ENCODE results near the gene BANK1.

The BANK1 gene

DNA sequence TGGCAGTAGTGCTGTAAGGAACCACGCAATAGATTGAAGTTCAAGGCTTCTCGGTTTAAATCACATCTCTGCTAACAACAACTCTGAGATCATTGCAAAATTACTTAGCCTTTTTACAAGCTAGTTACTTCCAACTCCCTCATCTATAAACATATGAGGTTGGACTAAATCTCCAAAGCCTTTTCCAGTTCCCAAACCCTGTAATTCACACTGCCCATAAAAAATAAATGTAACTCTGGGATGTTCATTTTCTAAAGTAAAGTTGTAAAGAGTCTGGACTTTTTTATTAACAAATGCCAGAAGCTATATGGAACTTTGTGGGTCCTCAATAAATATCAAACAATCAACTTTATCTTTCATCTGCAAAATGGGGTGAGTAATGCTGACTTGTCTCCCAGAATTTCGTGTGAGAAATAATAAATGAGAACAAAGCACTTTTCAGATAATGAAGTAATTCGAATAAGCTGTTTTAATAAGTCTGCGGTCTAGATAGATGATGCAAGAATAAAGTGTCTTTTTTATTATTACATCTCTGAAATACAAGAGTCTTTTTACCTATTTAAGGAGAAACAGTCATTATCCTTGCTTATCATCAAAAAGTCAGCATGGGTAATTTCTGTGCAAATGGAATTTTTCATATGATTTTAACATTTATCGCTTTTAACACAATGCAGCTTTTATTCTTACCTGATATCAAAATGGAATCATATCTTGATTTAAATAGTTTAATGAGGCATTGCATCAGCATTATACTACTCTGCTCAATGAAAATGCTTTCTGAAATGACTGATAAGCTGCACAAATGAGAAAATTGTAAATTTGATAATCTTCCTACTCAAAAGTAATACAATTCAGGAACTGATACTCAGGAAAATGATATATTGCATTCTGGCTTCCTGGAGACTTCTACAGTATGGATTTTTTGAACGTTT lies 252.6 kb downstream of the BANK1 start:
- H3K27ac ChIP-seq (ENCODE audit: low read length) = no peak overlapping the region
- H3K4me3 ChIP-seq (ENCODE audit: low read length) = no peak overlapping the region
- H3K36me3 ChIP-seq (ENCODE audit: insufficient read depth, low read depth, low read length) = no peaks in the 10 kb centered on the region
- no peaks in the 10 kb centered on the region for H3K27me3 ChIP-seq (ENCODE audit: insufficient read depth, low read length)
- H3K9me3 ChIP-seq (ENCODE audit: insufficient read depth, low read depth, low read length) = no peaks in the 10 kb centered on the region
- H3K9ac ChIP-seq (ENCODE audit: low read depth, low read length) = no peak overlapping the region
- no peaks in the 10 kb centered on the region for H3K4me1 ChIP-seq (ENCODE audit: insufficient read depth, low read length)

DNA sequence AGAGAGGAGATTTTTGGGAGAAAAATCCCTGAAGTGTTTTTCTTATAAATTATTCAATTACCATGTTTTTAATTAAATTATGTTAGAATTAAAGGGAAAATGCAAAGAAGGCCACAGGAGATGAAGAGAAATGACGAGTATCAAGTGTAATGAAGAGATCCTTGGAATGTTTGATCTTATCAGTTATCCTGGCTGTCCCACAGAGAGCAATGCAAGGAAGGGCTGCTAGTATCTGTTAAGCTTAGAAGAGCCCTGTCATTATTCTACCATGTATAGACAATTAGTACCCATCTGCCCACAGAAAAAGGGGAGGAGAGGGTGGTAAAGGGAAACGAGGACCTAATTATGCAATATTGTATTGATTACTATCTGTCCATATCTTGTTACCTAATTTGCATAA lies 257.1 kb downstream of the BANK1 start:
- Histone ChIP-seq H3K27me3 (ENCODE audit: insufficient read depth, low read length) (no peaks in the 10 kb centered on the region), H3K4me3 (ENCODE audit: low read length) (no peak overlapping the region), H3K9me3 (ENCODE audit: insufficient read depth, low read depth, low read length) (no peaks in the 10 kb centered on the region), H3K4me1 (ENCODE audit: insufficient read depth, low read length) (no peaks in the 10 kb centered on the region), H3K27ac (ENCODE audit: low read length) (no peak overlapping the region), H3K9ac (ENCODE audit: low read depth, low read length) (no peak overlapping the region), H3K36me3 (ENCODE audit: insufficient read depth, low read depth, low read length) (no peaks in the 10 kb centered on the region)

DNA sequence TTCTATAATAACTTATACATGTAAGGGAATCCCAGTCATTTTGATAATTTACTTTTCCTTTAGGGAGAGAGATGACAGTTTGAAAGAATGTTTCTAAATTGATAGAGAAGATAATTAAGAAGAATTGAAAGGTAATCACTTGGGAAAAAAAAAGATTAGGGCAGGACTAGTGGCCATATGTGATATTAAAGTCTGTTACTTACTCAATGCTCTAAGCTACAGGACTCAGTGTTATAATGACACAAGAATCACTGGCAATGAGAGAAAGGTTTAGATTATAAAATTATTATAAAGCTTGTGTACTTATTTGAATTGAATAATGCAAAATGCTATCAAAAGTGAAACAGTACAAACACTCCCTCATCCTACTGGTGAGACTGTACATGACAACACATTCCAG lies 265.3 kb downstream of the BANK1 start:
- H3K4me3 ChIP-seq (ENCODE audit: low read length) = no peak overlapping the region
- H3K27ac ChIP-seq (ENCODE audit: low read length) = no peak overlapping the region
- H3K36me3 ChIP-seq (ENCODE audit: insufficient read depth, low read depth, low read length) = no peaks in the 10 kb centered on the region
- H3K4me1 ChIP-seq (ENCODE audit: insufficient read depth, low read length) = no peaks in the 10 kb centered on the region
- H3K9ac ChIP-seq (ENCODE audit: low read depth, low read length) = no peak overlapping the region
- H3K27me3 ChIP-seq (ENCODE audit: insufficient read depth, low read length) = no peaks in the 10 kb centered on the region
- H3K9me3 ChIP-seq (ENCODE audit: insufficient read depth, low read depth, low read length) = no peaks in the 10 kb centered on the region

DNA sequence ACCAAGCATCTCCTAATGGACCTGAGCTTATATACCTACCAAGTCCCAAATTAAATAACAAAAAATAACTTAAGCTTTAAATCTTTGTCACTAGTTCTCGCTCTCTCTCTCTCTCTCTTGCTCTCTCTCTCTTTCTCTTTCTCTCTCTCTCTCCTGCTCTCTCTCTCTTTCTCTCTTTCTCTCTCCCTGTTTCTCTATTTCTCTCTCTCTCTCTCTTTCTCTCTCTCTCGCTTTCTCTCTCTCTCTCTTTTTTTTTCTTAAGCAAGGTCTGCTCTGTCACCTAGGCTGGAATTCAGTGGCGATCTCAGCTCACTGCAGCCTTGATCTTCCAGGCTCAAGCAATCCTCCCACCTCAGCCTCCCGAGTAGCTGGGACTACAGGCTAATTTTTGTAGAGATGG lies 266.6 kb downstream of the BANK1 start:
- Histone ChIP-seq H3K36me3 (ENCODE audit: insufficient read depth, low read depth, low read length) (no peaks in the 10 kb centered on the region), H3K9ac (ENCODE audit: low read depth, low read length) (no peak overlapping the region), H3K4me1 (ENCODE audit: insufficient read depth, low read length) (no peaks in the 10 kb centered on the region), H3K4me3 (ENCODE audit: low read length) (no peak overlapping the region), H3K27ac (ENCODE audit: low read length) (no peak overlapping the region), H3K27me3 (ENCODE audit: insufficient read depth, low read length) (no peaks in the 10 kb centered on the region), H3K9me3 (ENCODE audit: insufficient read depth, low read depth, low read length) (no peaks in the 10 kb centered on the region)

DNA sequence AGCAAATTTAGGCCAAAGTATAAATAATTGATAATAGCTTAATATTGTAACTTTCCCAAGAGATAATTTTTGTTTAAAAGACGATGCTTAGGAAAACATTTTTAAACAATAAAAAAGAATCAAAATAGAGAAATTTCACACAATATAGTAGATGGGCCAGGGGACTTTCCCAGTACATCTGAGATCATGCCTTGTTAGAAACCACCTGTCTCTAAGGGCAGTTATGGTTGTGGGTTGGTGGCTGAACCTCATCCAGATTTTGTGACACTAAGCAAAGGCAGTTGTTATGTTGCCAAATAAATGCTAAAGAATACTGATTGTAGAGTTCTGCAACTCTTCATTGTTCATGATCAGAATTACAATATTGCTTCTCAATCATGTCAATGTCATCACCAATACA lies 270.6 kb downstream of the BANK1 start:
- Histone ChIP-seq H3K27ac (ENCODE audit: low read length) (no peak overlapping the region), H3K9me3 (ENCODE audit: insufficient read depth, low read depth, low read length) (no peaks in the 10 kb centered on the region), H3K4me3 (ENCODE audit: low read length) (no peak overlapping the region), H3K4me1 (ENCODE audit: insufficient read depth, low read length) (no peaks in the 10 kb centered on the region), H3K36me3 (ENCODE audit: insufficient read depth, low read depth, low read length) (no peaks in the 10 kb centered on the region), H3K27me3 (ENCODE audit: insufficient read depth, low read length) (no peaks in the 10 kb centered on the region), H3K9ac (ENCODE audit: low read depth, low read length) (no peak overlapping the region)

DNA sequence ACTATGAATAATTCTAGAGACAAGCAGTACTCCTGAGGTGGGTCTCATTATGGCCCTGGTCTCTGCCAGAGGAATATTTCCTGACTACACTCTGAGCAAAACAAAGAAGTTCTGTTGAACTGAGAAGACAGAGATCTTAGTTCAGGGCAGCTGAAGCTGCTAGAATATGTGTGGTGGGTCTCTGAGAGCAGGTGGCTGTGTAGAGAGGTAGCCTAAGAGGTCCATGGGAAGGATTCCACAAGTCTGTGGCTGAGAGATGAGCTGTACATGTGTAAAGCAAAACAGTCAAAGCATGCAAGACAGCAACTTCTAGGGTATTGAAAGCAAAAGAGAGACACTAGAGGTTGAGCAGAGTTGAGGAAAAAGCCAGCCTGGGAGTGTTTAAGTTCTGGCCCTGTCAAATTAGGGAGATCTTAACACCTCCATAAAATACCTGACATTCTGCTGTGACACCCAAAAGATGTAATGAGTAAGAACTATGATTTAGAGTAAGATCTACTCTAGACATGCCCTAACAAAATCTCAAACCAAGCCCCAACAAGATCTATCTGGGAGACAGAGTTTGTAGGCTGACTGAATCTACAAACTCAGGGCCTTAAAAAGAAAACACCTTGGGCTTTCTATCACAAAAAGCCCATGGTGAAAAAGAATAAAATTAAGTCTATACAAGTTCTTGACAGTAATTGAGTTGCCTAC lies 274.4 kb downstream of the BANK1 start:
- Histone ChIP-seq H3K27ac (ENCODE audit: low read length) (no peak overlapping the region), H3K4me3 (ENCODE audit: low read length) (no peak overlapping the region)

DNA sequence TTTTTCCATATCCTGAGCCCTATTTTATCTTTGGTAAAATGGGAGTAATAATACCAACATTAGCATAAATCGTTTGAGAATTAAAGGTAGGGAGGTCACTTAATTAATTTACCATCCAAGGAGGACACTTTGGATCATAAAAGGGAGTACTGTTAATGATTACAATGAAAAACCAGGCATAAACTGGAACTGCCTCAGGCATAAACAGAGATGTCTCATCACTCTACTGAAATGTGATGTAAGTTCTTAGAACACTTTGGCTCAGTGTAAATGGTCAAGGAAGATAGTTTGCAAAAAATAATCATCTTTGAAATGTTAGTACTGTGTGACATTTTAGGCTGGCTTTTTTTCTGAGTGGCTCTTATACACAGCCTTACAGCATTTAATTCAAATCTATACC lies 286.1 kb downstream of the BANK1 start:
- Histone ChIP-seq H3K36me3 (ENCODE audit: insufficient read depth, low read depth, low read length) (no peaks in the 10 kb centered on the region), H3K4me3 (ENCODE audit: low read length) (no peak overlapping the region), H3K9me3 (ENCODE audit: insufficient read depth, low read depth, low read length) (no peaks in the 10 kb centered on the region), H3K27ac (ENCODE audit: low read length) (no peak overlapping the region), H3K27me3 (ENCODE audit: insufficient read depth, low read length) (no peaks in the 10 kb centered on the region), H3K4me1 (ENCODE audit: insufficient read depth, low read length) (no peaks in the 10 kb centered on the region), H3K9ac (ENCODE audit: low read depth, low read length) (no peak overlapping the region)

More for the DNA sequence above, 274.4 kb downstream of the BANK1 start:
- Histone ChIP-seq H3K36me3 (ENCODE audit: insufficient read depth, low read depth, low read length) (no peaks in the 10 kb centered on the region), H3K9ac (ENCODE audit: low read depth, low read length) (no peak overlapping the region), H3K27me3 (ENCODE audit: insufficient read depth, low read length) (no peaks in the 10 kb centered on the region), H3K4me1 (ENCODE audit: insufficient read depth, low read length) (no peaks in the 10 kb centered on the region), H3K9me3 (ENCODE audit: insufficient read depth, low read depth, low read length) (no peaks in the 10 kb centered on the region)

DNA sequence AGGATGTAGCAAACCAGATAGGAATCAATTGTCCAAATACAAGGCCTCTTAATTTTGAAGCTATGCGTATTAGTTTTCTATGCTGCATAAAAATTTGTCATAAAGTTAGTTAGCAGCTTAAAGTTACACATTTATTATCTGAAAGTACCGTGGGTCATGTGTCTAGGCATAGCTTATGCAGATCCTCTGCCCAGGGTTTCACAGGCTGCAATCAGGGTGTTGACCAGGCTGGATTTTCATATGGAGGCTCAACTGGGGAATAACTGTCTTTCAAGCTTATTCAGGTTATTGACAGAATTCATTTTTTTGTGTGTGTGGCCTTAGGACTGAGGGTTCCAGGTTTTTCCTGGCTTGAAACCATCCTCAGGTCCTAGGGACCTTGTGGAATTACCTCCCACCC lies 289.7 kb downstream of the BANK1 start:
- H3K27ac ChIP-seq (ENCODE audit: low read length) = no peak overlapping the region
- H3K9me3 ChIP-seq (ENCODE audit: insufficient read depth, low read depth, low read length) = no peaks in the 10 kb centered on the region
- no peak overlapping the region for H3K4me3 ChIP-seq (ENCODE audit: low read length)
- no peaks in the 10 kb centered on the region for H3K4me1 ChIP-seq (ENCODE audit: insufficient read depth, low read length)
- H3K36me3 ChIP-seq (ENCODE audit: insufficient read depth, low read depth, low read length) = no peaks in the 10 kb centered on the region
- no peak overlapping the region for H3K9ac ChIP-seq (ENCODE audit: low read depth, low read length)
- no peaks in the 10 kb centered on the region for H3K27me3 ChIP-seq (ENCODE audit: insufficient read depth, low read length)

DNA sequence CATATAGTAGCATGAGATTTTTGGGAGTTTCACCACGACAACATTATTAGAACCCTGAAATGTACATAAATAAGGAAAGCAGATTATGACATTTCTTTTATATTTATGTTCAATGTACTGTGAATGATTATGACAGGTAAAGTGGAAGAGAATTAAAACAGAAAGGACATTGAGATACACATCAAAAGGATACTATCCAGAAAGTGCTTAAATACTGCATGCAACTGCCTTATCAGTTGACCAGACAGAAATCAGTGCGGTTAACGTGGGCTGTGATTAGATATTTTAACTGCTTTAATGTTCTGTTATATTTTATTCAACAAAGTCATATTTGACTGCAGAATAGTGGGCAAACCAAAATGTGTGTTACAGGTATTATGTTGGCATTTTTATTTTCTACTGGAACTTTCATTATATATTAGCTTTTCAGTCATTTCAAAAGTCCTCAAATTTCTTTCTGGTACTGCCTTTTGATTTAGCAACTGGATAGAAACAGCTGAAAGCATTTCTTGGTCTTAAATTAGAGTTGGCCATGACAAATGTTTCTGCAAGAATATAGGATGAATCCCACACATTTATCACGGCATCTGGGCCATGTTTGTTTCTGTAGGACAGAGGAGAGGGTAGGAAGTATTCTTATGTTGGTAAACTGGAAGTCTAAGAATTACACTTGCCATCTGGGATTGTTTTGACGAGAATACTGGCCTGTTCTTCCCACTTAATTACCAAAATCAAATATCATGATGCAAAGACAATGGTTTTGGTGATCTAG lies 299.5 kb downstream of the BANK1 start:
- H3K27me3 ChIP-seq (ENCODE audit: insufficient read depth, low read length) = no peaks in the 10 kb centered on the region
- H3K9me3 ChIP-seq (ENCODE audit: insufficient read depth, low read depth, low read length) = peaks cover 8% of the 10 kb centered on the region; the same call in 1 of the 2 replicates
- H3K4me1 ChIP-seq (ENCODE audit: insufficient read depth, low read length) = no peaks in the 10 kb centered on the region
- no peak overlapping the region for H3K4me3 ChIP-seq (ENCODE audit: low read length)
- no peak overlapping the region for H3K9ac ChIP-seq (ENCODE audit: low read depth, low read length)
- no peaks in the 10 kb centered on the region for H3K36me3 ChIP-seq (ENCODE audit: insufficient read depth, low read depth, low read length)
- no peak overlapping the region for H3K27ac ChIP-seq (ENCODE audit: low read length)

DNA sequence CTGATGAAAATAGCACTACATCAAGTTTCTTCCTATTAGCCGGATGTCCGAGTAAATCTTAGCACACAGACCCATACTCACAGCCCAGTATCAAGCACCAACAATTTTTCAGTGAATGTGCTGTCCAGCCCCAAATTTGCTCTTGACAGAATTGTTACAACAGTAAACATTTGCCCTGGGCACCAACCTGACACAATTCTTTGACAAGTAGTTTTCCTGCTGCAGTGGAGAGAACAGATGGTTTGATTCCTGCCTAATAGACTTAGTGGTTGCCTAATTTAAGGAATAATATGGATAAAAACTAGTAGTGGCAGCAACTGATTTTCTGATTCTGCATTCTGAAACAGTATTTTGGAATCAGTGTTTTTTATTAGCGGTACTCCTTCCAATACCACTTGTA lies 301.1 kb downstream of the BANK1 start:
- Histone ChIP-seq H3K9me3 (ENCODE audit: insufficient read depth, low read depth, low read length) (peaks cover 8% of the 10 kb centered on the region; the same call in 1 of the 2 replicates), H3K9ac (ENCODE audit: low read depth, low read length) (no peak overlapping the region), H3K27ac (ENCODE audit: low read length) (no peak overlapping the region), H3K4me3 (ENCODE audit: low read length) (no peak overlapping the region), H3K27me3 (ENCODE audit: insufficient read depth, low read length) (no peaks in the 10 kb centered on the region), H3K4me1 (ENCODE audit: insufficient read depth, low read length) (no peaks in the 10 kb centered on the region), H3K36me3 (ENCODE audit: insufficient read depth, low read depth, low read length) (no peaks in the 10 kb centered on the region)

DNA sequence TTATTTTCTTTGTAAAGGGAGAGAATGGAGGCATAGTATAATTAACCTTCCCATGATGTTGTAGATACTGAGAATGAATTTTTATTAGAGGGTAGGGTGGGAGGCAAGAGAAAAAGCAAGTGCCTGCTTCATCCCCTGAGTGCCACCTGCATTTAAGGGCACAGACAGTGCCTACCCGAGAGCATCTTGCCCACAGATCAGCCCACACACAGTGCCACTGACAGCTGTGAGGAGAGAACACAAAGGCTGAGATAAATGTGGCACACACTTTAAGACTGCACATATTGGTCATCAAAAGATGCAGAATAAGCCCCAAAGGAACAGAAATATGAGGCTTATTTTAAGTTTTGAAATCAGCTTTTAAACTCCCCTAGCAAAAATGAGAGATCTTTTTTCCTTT lies 304.0 kb downstream of the BANK1 start:
- H3K4me1 ChIP-seq (ENCODE audit: insufficient read depth, low read length) = no peaks in the 10 kb centered on the region
- H3K27me3 ChIP-seq (ENCODE audit: insufficient read depth, low read length) = no peaks in the 10 kb centered on the region
- 0 out of 2 replicates have a peak, but pooled peaks cover under 1% of the 10 kb centered on the region for H3K9me3 ChIP-seq (ENCODE audit: insufficient read depth, low read depth, low read length)
- H3K27ac ChIP-seq (ENCODE audit: low read length) = no peak overlapping the region
- no peak overlapping the region for H3K4me3 ChIP-seq (ENCODE audit: low read length)
- H3K36me3 ChIP-seq (ENCODE audit: insufficient read depth, low read depth, low read length) = no peaks in the 10 kb centered on the region
- H3K9ac ChIP-seq (ENCODE audit: low read depth, low read length) = no peak overlapping the region

Measured in iPS-20b (cell line).